Tibial nerve (tissue), 3 donors: Measurements from ENCODE around the gene JAM2.

Experiments
- POLR2A ChIP-seq, 2 donors: fragments of 450-650 bp; IDR thresholded peaks; one replicate each; pipeline ENCODE4 v1.6.1; 2017; ENCODE audit warnings: antibody characterized with exemption in 2 of 2, mild to moderate bottlenecking in 2 of 2, moderate library complexity in 2 of 2
- TF ChIP-seq, protein P1 (sequence below), 5 experiments: fragments of 200-600 bp in 3 of 5; fragments of 450-650 bp in 2 of 5; sonication (generic) in 3 of 5; IDR thresholded peaks; one replicate each; pipeline ENCODE4 v1.5.1; 2016 to 2019; ENCODE audit warnings: antibody characterized with exemption in 5 of 5, mild to moderate bottlenecking in 3 of 5, moderate library complexity in 2 of 5

GRCh38 chr21:25658427-25659035 lies 19.5 kb downstream of the JAM2 start:
- TF ChIP-seq, protein P1, sequence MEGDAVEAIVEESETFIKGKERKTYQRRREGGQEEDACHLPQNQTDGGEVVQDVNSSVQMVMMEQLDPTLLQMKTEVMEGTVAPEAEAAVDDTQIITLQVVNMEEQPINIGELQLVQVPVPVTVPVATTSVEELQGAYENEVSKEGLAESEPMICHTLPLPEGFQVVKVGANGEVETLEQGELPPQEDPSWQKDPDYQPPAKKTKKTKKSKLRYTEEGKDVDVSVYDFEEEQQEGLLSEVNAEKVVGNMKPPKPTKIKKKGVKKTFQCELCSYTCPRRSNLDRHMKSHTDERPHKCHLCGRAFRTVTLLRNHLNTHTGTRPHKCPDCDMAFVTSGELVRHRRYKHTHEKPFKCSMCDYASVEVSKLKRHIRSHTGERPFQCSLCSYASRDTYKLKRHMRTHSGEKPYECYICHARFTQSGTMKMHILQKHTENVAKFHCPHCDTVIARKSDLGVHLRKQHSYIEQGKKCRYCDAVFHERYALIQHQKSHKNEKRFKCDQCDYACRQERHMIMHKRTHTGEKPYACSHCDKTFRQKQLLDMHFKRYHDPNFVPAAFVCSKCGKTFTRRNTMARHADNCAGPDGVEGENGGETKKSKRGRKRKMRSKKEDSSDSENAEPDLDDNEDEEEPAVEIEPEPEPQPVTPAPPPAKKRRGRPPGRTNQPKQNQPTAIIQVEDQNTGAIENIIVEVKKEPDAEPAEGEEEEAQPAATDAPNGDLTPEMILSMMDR (IDR thresholded peaks at IDR 0.05): no peak
- TF ChIP-seq POLR2A (IDR thresholded peaks at IDR 0.05): no peak
